Stimulated activated effector memory CD8-positive, alpha-beta T cell treated with anti-CD3 and anti-CD28 coated beads, Interleukin-12 subunit alpha, Interleukin-12 subunit beta, amount 100 ng/mL, for 72 hours (primary cell): ENCODE measurements around the gene BSPRY.

Source experiments
- ATAC-seq: fragments of 150-1000 bp; cut with Tn5 transposase; 2 replicates; pipeline ENCODE4 v1.10.0; 2021
- DNase-seq, 2 donors: peaks; one replicate each; pipeline ENCODE4 v3.0.0; 2021 to 2022; ENCODE audit warnings: low spot score in 2 of 2
- H3K27ac Mint-ChIP-seq: one replicate; pipeline ENCODE4 v1.8.0; 2022; ENCODE audit warnings: mild to moderate bottlenecking, mixed read lengths
- H3K36me3 Mint-ChIP-seq: one replicate; pipeline ENCODE4 v1.8.0; 2022; ENCODE audit warnings: mild to moderate bottlenecking, mixed read lengths
- H3K4me1 Mint-ChIP-seq: one replicate; pipeline ENCODE4 v1.8.0; 2022; ENCODE audit warnings: mixed read lengths
- H3K4me3 Mint-ChIP-seq: one replicate; pipeline ENCODE4 v1.8.0; 2022; ENCODE audit warnings: mild to moderate bottlenecking, mixed read lengths
- H3K9me3 Mint-ChIP-seq: one replicate; pipeline ENCODE4 v1.8.0; 2022; ENCODE audit warnings: mixed read lengths

The BSPRY gene

GRCh38 chr9:113416149-113416721 is 66.9 kb downstream of the BSPRY start:
- no peak for ATAC-seq
- Mint-ChIP-seq H3K36me3 (peaks cover 2% of the 10 kb centered on the region), H3K4me1 (no peaks in the 10 kb centered on the region), H3K9me3 (no peaks in the 10 kb centered on the region), H3K4me3 (no peak overlapping the region), H3K27ac (no peak overlapping the region)
- no peak for DNase-seq

DNA sequence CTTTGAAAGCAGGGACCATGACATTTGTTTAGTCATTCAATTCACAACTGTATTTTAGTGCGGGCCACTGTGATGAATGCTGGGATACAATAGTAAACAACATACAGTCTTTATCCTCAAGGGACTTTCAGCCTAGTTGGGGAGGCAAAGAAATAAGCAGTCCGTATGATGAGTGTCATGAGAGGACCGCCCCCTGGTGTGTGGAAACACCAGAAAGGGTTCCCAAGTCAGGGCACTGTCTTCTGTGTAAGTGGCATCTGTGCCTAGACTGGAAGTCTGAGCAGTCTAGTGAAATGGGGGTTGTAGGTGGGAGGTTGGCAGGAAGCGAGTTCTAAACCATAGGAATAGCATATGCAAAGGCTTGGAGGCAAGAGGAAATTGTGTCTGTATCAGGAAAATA is 68.0 kb downstream of the BSPRY start:
- no peaks in the 10 kb centered on the region for H3K4me1 Mint-ChIP-seq

More for the DNA sequence above, 68.0 kb downstream of the BSPRY start:
- H3K4me3 Mint-ChIP-seq = no peak overlapping the region
- ATAC-seq = no peak
- no peaks in the 10 kb centered on the region for H3K9me3 Mint-ChIP-seq
- no peak overlapping the region for H3K27ac Mint-ChIP-seq
- no peaks in the 10 kb centered on the region for H3K36me3 Mint-ChIP-seq
- no peak for DNase-seq
